ENCODE measurements around the gene XNDC1N.

DNA sequence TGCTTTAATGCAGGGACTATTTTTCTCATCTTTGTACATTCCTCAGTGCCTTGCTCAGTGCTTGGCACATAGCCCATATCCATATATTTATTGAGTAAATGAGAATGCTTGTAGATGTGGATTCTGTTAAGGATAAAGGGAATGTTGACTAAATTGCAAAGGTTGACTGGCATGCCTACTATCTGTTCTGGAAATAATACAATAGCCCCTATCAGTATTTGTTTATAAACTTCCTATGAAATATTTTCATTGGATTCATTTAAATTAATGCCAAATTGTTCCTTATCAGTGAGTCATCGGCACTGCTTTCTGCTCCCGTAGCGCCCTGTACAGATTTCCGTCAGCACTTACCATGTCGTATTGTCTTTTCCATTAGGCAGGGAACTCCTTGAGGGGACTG, 8.4 kb upstream of the XNDC1N start:
- TF ChIP-seq POLR2A (IDR thresholded peaks at IDR 0.05; ENCODE audit: low read depth, low read length) (no peak), POLR2AphosphoS5 (IDR thresholded peaks at IDR 0.05; ENCODE audit: low read depth, low read length) (no peak), TAF1 (IDR thresholded peaks at IDR 0.05; ENCODE audit: borderline replicate concordance, low read depth, low read length) (no peak)
